ENCODE results near the gene CBLIF.
"Not testable (repeated sequence)": the region's sequence is repeated elsewhere in the genome, so short reads cannot be mapped to it uniquely, and the experiment has no call there.

DNA sequence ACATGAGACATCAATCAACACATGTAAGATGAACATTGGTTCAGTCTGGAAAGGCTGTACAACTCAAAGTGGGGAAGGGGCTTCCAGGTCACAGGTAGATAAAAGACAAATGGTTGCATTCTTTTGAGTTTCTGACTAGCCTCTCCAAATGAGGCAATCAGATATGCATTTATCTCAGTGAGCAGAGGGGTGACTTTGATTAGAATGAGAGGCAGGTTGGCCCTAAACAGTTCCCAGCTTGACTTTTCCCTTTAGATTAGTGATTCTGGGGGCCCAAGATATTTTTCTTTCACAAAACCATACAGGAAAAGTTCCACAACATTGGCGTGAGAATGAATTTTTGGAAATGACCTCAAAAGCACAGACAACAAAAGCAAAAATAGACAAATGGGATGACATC, 28.9 kb downstream of the CBLIF start:
- not testable (repeated sequence) for TF ChIP-seq EZH2phosphoT487 (IDR thresholded peaks at IDR 0.05; ENCODE audit: insufficient read depth, low read depth); EZH2 (IDR thresholded peaks at IDR 0.05; ENCODE audit: insufficient read depth, poor library complexity, severe bottlenecking)

Data from GM23248 (cell line).